GM18517 (cell line): ENCODE measurements around the gene ANKS1A.
"Not testable (repeated sequence)": the region's sequence is repeated elsewhere in the genome, so short reads cannot be mapped to it uniquely, and the experiment has no call there.

Experiments
- ATAC-seq: cut with Tn5 transposase; IDR thresholded peaks from one replicate; pipeline ENCODE4 v1.9.1; 2021; ENCODE audit warnings: mild to moderate bottlenecking, moderate library complexity; ENCODE audit not compliant: unreplicated experiment

ANKS1A gene

DNA sequence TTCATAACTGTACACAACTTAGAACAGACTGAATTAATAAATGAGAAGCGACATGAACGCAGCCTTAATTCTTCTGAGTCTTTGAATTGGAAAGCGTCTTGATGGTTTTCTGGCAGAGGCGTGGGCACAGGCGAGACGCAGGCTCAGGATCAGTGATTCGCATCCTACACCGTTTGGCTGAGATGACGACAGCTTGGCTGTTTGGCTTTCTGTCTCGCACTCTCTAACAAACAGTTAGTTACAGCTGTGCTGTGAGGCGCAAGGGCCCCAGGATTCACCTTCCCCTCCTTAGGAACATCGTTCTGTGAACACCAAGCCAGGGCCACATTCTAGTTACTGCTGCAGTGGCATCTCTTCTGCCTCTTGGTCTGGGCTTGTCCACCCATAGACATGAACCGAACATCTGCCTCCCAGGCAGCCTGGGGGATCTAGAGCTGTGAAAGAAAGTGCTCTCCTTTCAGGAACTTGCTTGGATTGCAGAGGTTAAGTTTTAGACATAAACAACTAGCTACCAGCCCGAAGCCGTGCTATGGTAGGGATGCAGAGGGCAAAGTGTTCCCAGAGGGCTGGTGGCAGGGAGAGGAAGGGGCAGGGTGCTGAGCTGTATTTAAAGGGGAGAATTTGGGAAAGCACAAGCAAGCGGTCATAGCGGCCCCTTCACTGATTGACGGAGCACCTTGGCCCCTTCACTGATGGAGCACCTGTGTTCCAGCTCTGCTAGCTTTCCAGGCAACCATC is 202.5 kb downstream of the ANKS1A start:
- no peak for ATAC-seq

DNA sequence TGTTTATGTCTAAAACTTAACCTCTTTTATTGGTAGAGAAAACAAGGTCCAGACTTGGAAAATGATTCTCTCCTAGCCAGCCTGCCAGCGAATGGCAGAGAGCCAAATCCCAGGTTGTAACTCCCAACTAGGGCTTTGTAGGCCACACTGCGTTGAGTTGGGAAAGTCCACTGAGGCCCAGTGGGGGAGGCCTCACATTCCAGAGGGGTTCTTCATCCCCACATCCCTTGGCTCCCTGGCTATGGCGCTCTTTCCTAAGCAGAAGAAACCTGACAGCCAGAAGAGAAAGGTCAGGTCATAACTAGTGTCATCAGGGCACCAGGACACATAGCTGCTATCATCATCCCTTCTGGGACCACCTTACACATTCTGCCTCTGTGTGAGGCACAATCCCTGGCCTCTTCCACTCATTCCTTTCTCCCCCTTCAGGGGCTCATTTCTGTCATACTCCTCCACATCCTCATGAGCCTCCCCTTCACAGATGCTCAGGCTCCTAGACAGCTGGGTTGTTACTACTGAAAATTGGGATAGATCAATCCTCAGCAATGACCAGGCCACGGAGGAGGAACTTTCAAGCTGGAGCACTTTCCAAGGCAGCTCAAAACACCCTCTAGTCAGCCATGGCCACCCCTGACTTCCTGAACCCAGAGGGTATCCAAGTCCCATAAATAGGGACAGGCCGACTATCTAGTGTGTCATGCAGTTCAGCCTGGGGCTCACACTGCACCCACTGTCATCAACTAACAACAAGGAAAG is 203.5 kb downstream of the ANKS1A start:
- ATAC-seq, result no peak

DNA sequence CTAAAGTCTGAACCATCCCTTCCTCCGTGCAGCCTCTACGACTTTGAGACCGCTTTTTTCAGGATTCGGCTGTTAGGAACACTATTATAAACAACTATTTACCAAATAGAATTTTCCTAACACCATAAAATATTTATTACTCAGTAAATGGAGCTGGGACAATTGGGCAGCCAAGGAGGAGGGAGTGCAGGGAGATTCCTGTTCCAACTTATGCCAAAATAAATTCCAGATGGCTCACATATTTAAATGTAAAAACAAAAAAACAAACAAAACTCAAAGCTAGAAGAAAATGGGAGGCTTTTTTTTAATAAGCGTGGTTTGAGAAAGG is 204.0 kb downstream of the ANKS1A start:
- ATAC-seq, result no peak

DNA sequence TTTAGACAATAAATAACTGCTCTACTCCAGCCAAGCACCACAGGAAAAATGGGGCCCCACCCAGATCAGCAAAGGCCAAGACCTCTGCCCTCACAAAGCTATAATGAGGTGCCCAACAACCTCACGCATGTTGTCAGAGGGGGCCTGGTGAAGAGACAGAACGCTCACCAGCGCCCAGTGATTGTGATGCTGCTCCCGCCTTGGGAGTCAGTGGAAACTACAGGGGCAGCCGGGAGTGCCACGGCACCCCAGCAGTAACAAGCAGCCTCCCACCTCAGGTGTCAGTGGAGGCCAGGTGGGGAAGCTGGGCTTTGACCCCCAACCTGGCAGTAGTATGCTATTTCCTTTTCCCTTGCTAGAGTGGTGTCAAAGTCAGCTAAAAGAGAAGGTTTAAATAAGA is 204.7 kb downstream of the ANKS1A start:
- ATAC-seq, result no peak

DNA sequence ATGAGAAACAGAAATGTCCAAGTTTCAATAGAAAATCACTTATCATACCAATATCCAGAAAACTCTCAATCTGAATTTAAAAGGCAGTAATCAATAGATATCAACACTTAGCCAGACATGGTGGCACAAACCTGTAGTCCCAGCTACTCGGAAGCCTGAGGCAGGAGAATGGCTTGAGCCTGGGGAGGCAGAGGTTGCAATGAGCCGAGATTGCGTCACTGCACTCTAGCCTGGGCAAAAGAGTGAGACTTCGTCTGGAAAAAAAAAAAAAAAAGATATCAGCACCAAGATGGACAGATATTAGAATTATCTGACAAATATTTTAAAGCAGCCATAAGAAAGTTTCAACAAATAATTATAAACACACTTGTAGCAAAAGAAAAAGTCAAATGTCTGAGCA is 205.1 kb downstream of the ANKS1A start:
- ATAC-seq, result no peak

DNA sequence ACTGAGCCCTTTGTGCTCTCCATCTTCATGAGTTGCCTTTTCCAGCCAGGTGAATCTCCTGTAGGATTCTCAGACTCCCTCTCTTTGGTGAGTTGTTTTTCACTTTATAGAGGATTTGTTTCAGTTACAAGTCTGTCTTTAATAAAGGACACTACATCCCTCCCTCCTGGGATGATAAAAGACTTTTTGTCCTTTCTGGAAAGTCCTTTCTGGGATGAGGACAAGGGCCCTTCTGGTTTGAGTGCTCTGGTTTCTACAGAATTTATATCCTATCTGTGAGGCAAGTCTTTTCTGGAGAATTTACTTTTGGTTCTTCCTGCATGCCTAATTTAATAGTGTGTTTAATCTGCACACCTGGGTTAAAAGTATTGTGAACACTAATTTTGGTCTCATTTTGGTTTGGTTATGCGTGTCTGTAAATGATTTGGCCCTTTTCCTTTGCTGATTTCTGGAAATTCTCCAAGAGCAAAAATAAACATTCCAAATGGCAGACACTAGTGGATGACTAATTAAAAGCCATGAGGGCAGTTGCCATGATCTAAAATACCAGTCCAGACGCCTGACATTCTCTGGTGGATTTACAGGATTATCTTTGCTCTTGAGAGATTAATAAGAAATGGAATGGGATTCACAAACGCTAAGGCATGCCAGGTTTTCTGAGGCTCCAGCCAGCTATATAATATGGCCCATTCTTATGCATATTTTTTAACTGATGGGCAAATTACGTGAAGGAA is 207.2 kb downstream of the ANKS1A start:
- ATAC-seq, result no peak

DNA sequence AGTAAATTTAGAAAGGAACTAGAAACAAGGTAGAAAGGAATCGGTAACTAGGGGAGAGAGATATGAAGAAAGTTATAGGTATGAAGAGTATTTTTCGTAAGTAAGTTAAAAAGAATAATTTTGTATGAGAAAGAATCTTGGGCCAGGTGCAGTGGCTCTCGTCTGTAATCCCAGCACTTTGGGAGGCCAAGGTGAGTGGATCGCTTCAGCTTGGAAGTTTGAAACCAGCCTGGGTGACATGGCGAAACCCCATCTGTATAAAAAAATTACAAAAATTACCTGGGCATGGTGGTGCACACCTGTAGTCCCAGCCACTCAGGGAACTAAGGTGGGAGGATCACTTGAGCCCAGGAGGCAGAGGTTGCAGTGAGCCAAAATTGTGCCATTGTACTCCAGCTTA is 210.1 kb downstream of the ANKS1A start:
- no peak for ATAC-seq

DNA sequence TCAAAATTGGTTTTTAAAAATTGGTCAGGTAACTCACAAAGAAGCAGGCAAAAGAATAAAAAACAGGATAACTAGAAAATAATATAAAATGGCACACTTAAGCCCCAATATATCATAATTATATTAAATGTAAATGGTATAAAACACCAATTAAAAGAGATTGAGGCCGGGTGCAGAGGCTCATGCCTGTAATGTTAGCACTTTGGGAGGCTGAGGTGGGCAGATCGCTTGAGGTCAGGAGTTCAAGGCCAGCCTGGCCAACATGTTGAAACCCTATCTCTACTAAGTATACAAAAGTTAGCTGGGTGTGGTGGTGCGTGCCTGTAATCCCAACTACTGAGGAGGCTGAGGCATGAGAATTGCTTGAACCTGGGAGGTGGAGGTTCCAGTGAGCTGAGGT is 216.0 kb downstream of the ANKS1A start:
- ATAC-seq, result no peak

DNA sequence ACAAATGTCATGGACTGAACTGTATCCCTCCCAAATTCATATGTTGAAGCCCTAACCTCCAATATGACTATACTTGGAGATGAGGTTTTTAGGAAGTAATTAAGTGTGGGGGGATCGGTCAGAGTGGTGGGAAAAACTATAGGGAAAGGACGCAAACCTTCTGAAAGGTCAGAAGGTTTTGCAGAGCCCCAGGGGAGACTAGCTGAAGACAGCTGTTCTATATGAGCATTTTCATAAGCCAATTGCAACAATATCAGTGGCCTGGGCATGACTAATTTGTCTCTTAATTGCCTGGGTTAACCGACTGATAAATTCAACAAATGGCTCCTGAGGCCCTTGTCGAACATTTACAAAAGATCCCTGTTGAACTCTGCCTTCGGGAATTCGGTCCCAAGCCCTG is 217.0 kb downstream of the ANKS1A start:
- ATAC-seq, result not testable (repeated sequence)

DNA sequence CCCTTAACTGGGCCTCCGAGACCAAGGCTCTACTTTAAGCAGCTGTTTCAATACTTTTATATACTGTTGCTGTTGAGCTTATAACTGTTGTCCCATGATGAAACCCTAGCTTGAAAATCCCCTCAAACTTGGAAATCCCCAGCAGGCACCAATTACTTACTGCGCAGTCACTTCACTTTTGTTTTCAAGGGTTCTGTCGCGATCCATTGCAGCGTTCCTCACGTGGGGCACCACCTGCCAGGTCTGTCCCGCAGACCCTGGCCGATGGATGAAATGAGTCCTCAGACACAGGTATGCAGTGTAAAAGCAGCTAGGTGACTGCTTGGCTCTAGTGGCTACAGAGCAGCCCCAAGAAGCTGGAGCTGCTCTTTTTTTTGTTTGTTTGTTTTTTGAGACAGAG is 218.2 kb downstream of the ANKS1A start:
- ATAC-seq, result not testable (repeated sequence)

DNA sequence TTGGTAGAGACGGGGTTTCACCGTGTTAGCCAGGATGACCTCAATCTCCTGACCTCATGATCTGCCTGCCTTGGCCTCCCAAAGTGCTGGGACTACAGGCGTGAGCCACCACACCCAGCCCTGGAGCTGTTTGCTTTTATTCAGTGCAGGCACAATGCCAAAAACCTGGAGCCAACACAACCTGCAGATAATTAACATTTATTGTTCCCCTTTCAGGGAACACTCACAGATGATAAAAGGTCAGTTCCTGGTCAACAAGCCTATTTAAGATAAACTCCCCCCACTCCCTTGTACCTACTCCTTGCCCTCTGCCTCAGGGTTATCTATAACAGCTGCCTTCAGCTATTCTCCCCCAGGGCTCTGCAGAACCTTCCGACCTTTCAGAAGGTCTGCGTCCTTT is 218.7 kb downstream of the ANKS1A start:
- ATAC-seq, result not testable (repeated sequence)

DNA sequence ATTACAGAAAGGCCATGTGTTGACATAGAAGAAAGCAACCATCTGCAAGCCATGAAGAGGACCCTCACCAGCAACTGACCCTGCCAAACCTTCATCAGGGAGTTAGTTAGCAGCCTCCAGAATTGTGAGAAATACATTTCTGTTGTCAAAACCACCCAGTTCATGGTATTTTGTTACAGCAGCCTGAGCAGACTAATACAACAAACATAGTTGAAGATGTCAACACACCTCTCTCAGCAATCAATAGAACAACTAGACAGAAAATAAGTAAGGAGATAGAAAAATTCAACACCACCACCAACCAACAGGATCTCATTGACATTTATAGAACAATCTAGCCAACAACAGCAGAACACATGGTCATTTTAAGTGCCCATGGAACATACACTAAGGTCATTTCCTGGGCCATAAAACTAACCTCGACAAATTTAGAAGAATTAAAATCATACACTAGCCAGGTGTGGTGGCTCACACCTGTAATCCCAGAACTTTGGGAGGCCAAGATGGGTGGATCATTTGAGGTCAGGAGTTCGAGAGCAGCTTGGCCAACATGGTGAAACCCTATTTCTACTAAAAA is 219.3 kb downstream of the ANKS1A start:
- no peak for ATAC-seq

DNA sequence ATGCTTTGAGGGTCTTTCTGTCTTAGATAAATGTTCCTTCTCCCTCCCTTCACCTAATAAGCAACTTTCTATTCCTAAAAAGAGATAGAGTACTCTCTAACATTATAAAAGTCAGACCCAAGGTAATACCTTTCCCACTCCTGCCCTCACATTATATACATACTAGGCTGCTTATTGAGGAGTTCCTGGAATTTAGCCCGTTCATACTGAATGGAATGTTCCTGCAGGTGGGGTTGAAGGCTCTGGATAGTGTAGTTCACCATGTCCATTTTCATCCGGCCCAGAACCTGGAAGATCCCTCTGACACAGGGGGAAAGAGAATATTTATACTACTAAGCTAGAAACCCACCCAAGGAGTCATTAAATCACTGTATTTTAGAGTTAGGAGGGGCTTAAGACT is 231.7 kb downstream of the ANKS1A start:
- ATAC-seq, result no peak

DNA sequence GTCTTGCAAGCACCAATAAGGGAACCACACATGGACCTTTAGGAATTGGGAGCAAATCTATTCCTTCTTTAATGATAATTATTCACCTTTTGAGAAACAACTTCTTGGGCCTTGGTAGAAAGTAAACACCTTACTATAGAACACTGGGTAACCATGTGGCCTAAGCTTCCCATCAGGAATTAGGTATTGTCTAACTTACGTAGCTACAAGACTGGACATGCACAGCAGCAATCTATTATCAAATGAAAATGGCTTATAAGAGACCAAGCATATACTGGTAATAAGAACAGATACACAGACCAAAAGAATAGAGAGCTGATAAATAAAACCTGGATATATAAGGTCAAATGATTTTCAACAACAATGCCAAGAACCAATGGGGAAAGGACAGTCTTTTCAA is 235.3 kb downstream of the ANKS1A start:
- no peak for ATAC-seq

DNA sequence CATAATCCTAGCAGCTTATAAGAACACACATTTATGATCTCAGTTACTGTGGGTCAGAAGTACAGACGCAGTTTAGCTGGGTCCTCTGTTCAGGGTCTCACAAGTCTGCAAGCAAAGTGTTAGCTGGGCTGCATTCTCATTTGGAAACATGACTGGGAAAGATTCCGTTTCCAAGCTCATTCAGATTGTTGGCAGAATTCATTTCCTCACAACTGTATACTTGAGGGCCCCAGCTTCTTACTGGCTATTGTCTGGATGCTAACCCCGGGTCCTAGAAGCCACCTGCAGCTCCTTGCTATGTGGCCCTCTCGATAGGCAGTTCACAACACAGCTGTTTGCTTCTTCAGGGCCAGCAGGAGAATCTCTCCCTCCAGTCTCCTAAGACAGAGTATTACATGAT is 239.0 kb downstream of the ANKS1A start:
- no peak for ATAC-seq

DNA sequence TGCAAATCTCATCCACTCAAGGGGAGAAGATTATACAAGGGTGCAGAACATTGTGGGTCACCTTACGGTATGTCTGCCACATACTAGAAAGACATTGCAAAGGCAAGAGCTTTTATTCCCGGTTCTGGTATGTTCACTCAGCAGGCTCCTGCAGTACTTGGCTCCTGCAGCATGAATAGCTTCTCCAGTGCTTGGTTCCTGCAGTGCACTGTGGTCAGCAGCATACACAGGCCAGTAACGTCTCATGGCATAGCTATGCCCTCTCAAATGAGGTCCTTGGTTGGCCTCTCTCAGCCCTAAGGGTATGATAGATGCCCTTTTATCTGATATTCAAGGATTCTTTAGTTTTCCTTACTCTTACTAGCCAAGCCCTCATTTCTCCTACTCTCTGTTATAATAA is 239.4 kb downstream of the ANKS1A start:
- ATAC-seq, result no peak

DNA sequence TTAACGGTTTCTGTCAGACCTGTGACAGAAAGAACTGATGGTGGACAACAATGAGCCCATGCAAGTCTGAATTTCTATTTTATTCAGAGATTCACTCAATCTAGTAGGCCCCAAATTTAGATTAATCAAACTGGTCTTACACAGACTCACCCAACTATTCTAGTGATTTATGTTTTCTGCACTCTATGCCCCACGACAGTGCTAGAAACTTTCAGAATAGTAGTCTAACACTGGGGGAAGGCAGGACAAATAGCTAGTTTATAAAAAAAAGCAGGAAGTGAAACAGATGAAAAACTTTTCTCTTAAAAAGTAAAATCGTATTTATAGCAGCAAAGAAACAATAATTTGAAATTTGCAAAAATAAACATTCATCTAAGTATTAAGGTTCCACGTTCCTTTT is 247.1 kb downstream of the ANKS1A start:
- no peak for ATAC-seq

DNA sequence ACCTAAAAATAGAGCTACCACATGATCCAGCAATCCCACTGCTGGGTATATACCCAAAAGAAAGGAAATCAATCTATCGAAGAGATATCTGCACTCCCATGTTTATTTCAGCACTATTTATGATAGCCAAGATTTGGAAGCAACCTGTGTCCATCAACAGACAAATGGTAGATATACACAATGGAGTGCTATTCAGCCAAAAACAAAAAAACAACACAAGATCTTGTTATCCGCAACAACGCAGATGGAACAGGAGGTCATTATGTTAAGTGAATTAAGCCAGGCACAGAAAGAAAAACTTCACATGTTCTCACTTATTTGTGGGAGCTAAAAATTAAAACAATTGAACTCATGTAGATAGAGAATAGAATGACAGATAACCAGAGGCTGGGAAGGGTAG is 249.1 kb downstream of the ANKS1A start:
- ATAC-seq, result not testable (repeated sequence)

DNA sequence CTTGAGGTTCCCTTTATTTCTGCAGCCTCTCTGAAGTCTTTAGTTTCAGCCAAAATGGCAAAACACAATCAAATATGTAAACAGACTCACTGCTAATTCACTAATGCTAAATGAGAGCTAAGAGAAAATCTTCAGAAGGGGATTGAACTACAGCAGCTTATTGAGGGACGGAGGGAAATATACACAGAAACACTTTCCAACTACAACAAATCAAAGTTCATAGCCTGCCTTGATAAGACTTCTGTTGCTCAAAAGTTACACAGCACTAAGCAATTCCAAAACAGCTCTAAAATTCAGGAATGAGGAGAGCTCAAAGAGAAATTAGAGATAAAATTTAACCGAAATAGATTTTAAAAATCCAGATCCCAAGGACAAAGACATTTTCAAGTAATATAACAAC is 250.4 kb downstream of the ANKS1A start:
- ATAC-seq, result no peak

DNA sequence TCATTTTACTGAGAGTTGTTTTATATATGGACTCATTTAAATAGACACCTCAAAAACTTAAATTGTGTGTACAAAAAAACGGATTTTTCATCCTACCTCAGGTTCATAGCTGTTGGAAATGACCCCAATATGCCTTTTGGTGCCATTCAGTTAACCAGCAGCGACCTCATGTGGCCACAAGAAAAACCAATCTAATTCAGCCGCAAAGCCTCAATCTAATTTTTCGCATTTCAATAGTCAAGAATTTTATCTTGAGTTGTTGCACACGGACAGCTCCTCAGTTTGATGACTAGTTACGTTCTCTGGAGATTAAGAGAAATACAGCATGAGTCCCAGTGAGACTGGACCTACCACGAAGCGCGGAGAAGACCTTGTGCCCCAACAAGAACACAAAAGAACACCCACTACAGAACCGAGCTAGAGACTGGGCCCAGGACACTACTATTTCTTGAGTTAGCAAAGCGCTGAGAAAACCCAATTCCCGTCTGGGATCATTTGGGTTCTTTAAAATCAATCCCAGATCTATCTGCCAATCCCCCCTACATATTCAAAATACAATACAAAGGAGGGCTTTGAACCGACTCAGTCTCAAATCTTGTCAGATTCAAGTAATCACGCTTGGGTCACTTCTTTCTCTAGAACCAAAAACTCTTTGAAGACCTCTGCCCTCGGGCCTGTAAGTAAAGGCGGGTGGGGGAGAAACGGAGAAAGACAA is 251.0 kb downstream of the ANKS1A start:
- no peak for ATAC-seq

DNA sequence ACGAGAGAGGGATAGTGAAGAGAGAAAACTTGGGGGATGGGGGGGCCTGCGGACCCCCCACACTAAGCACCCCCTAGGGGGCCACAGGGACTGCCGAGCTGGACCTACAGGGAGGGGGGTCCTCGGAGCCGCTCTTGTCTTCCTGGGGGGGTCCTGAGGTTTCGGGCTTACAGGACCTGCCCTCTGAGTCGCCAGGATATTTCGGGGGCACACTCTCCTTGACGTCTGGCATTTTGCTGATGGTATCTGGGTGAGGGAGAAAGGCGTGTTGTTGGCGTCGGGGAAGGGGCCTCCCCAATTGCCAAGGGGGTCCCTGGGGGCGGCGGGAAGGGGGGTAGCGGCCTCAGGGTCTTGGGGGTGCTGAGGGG is 251.6 kb downstream of the ANKS1A start:
- no peak for ATAC-seq
